HEK293 (cell line): Measurements from ENCODE around the gene FAF2.

Experiments
- CTCF ChIP-seq: fragments of 450-650 bp; formaldehyde crosslinking; IDR thresholded peaks from 2 replicates; pipeline ENCODE4 v1.5.1; 2016; ENCODE audit warnings: missing biosample characterization, missing genetic modification characterization
- YY1 ChIP-seq: fragments of 450-650 bp; formaldehyde crosslinking; IDR thresholded peaks from 2 replicates; pipeline ENCODE4 v1.5.1; 2018; ENCODE audit warnings: missing biosample characterization, missing genetic modification characterization
- ZFP69B ChIP-seq: fragments of 450-650 bp; formaldehyde crosslinking; IDR thresholded peaks from 2 replicates; pipeline ENCODE4 v1.5.1; 2016; ENCODE audit warnings: missing biosample characterization, missing genetic modification characterization
- ZNF239 ChIP-seq: fragments of 450-650 bp; formaldehyde crosslinking; IDR thresholded peaks from 2 replicates; pipeline ENCODE4 v1.5.1; 2016; ENCODE audit warnings: missing biosample characterization, missing genetic modification characterization
- ZNF24 ChIP-seq: fragments of 450-650 bp; formaldehyde crosslinking; IDR thresholded peaks from 2 replicates; pipeline ENCODE4 v1.5.1; 2016; ENCODE audit warnings: missing biosample characterization, missing genetic modification characterization
- ZNF274 ChIP-seq, 2 experiments: fragments of 200-500 bp in 1 of 2; fragments of 450-650 bp in 1 of 2; sonication (Bioruptor generic) in 1 of 2; formaldehyde crosslinking in 1 of 2; IDR thresholded peaks; 2 replicates each; pipeline versions ENCODE4 v1.5.1 to v1.6.1; 2014 to 2016; ENCODE audit warnings: borderline replicate concordance in 1 of 2, inconsistent platforms in 1 of 2, low read length in 1 of 2, missing biosample characterization in 1 of 2, missing genetic modification characterization in 1 of 2
- ZNF311 ChIP-seq: fragments of 450-650 bp; formaldehyde crosslinking; IDR thresholded peaks from 2 replicates; pipeline ENCODE4 v1.5.1; 2017; ENCODE audit warnings: missing biosample characterization, missing genetic modification characterization, borderline replicate concordance
- ZNF560 ChIP-seq: fragments of 450-650 bp; formaldehyde crosslinking; IDR thresholded peaks from 2 replicates; pipeline ENCODE4 v1.5.1; 2017; ENCODE audit warnings: missing biosample characterization, missing genetic modification characterization, borderline replicate concordance
- ZNF580 ChIP-seq: fragments of 450-650 bp; formaldehyde crosslinking; IDR thresholded peaks from 2 replicates; pipeline ENCODE4 v1.5.1; 2016; ENCODE audit warnings: missing biosample characterization, missing genetic modification characterization
- ZNF837 ChIP-seq: fragments of 450-650 bp; formaldehyde crosslinking; IDR thresholded peaks from 2 replicates; pipeline ENCODE4 v1.5.1; 2016; ENCODE audit warnings: missing biosample characterization, missing genetic modification characterization
- ZSCAN30 ChIP-seq: fragments of 450-650 bp; IDR thresholded peaks from 2 replicates; pipeline ENCODE4 v1.5.1; 2018; ENCODE audit warnings: missing biosample characterization, mild to moderate bottlenecking, missing genetic modification characterization, moderate library complexity

GRCh38 chr5:176530983-176531901 is 83.1 kb downstream of the FAF2 start:
- TF ChIP-seq CTCF (tag by site-specific recombination) (no peak), ZNF311 (tag by site-specific recombination) (no peak), ZNF837 (tag by site-specific recombination) (no peak), ZNF239 (tag by site-specific recombination) (no peak), ZNF560 (tag by site-specific recombination) (no peak), ZNF580 (tag by site-specific recombination) (no peak), YY1 (tag by site-specific recombination) (no peak), ZFP69B (tag by site-specific recombination) (no peak), ZNF274 (IDR thresholded peaks at IDR 0.05; ENCODE audit: low read length) (no peak), ZNF274 (tag by site-specific recombination; IDR thresholded peaks at IDR 0.05; ENCODE audit: borderline replicate concordance) (no peak), ZSCAN30 (tag by site-specific recombination) (no peak), ZNF24 (tag by site-specific recombination) (no peak)
